HK-2 (cell line): ENCODE measurements around the gene CYP24A1.

Experiments used
- DNase-seq: peaks from one replicate; pipeline ENCODE4 v3.0.0-alpha.2; 2018; ENCODE audit not compliant: unreplicated experiment

Gene CYP24A1

GRCh38 chr20:54156981-54157835 lies 16.6 kb downstream of the CYP24A1 start:
- no peak for DNase-seq

GRCh38 chr20:54156522-54156921 lies 17.3 kb downstream of the CYP24A1 start:
- no peak for DNase-seq

- DNase-seq, result no peak
Observed at GRCh38 chr20:54155736-54156317, 18.0 kb downstream of the CYP24A1 start.

DNA sequence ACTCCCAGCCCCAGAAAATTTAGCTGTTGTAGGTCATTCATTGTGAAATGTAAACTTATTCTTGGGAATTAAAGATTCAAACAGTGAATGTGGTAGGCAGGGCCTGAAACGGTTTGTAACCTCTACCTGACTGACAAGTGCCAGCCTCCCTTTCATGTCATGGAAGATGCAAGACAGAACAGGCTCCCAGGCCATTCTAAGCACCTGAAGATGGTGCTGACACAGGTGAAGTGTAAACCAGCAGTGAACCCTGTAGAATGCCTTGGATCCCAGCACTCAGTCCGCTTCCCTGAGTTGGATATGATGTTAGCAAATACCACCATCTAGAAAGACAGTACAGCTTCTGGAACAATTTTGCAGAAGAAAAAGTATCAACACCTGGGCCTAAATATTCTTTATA lies 19.3 kb downstream of the CYP24A1 start:
- DNase-seq, result no peak

GRCh38 chr20:54153847-54154246 lies 19.9 kb downstream of the CYP24A1 start:
- no peak for DNase-seq

DNA sequence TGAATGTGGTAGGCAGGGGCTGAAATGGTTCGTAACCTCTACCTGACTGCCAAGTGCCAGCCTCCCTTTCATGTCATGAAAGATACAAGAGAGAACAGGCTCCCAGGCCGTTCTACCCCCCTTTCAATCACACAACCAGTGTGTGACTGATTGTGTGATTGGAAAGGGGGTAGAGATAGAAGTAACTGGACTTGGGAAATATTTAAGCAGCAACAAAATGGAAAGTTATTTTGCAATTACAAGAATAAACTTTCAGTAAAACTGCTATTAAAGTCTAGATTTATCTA lies 20.8 kb downstream of the CYP24A1 start:
- no peak for DNase-seq

GRCh38 chr20:54152227-54153040 lies 21.4 kb downstream of the CYP24A1 start:
- DNase-seq, result no peak

DNA sequence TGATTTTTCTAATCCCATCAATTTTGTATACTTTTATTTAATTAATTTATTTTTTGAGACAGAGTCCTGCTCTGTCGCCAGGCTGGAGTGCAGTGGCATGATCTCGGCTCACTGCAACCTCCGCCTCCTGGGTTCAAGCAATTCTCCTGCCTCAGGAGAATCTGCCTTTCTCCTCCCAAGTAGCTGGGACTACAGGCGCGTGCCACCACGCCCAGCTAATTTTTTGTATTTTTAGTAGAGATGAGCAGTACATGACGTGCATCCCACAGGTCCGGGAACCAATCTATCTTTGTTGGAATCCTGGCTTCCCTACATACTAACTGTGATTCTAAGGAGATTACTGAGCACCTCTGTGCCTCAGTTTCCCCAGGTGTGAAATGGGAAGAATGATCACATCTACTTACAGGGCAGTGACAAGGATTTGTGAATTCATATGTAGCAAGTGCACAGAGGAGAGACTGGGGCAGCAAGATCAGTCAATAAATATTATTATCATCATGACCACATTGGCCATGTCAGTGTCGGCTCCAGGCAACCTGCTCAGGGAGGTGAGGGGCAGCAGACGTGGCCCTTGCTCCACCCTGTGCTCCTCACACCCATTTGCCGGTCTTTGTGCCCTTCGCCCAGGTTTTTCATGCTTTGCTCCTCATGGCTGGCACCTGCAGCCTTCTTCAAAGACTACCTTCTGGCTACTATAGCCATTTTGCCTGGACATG lies 22.1 kb downstream of the CYP24A1 start:
- DNase-seq, result no peak

DNA sequence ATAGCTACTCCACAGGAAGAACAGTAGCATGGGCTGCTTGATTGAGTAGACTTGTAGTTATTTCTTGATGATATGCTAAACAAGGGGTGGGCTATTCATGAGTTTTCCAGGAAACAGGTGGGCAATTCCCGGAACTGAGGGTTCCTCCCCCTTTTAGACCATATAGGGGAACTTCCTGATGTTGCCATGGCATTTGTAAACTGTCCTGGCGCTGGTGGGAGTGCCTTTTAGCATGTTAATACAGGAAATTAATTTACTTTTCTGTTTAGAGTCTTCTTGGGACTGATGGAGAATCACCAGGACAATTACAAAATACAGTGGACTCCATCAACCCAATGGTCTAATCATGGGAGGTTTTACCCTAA lies 22.7 kb downstream of the CYP24A1 start:
- no peak for DNase-seq

DNA sequence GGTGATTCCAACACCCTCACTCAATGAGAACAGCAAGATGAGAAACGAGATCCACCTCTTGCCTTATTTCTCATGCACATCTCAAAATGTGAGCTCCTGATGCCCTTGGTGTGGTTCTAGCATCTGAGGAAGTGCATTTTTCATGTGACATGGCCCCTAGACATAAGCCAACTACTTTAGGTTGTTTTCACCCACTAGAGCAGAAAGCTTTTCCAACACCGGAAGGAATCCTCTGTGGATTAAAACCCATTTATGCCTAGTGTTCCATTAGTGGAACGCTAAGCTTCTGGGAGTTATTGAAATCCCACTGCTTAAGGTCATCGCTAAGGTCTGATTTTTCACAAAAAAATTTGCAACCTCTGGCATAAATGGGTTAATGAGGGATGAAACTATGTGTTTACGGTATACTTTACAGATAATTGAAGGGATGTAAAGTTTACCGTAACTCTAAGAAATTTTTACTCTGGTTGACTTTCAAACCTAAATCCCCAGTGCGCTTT lies 24.0 kb downstream of the CYP24A1 start:
- no peak for DNase-seq

- DNase-seq, result no peak
Observed at GRCh38 chr20:54148947-54149764, 24.6 kb downstream of the CYP24A1 start.

GRCh38 chr20:54146672-54147071 lies 27.1 kb downstream of the CYP24A1 start:
- no peak for DNase-seq

GRCh38 chr20:54144847-54145414 lies 28.9 kb downstream of the CYP24A1 start:
- no peak for DNase-seq

- no peak for DNase-seq
Observed at GRCh38 chr20:54140927-54141566, 32.7 kb downstream of the CYP24A1 start.

GRCh38 chr20:54140486-54140885 lies 33.3 kb downstream of the CYP24A1 start:
- DNase-seq, result no peak

GRCh38 chr20:54140067-54140466 lies 33.7 kb downstream of the CYP24A1 start:
- no peak for DNase-seq

DNA sequence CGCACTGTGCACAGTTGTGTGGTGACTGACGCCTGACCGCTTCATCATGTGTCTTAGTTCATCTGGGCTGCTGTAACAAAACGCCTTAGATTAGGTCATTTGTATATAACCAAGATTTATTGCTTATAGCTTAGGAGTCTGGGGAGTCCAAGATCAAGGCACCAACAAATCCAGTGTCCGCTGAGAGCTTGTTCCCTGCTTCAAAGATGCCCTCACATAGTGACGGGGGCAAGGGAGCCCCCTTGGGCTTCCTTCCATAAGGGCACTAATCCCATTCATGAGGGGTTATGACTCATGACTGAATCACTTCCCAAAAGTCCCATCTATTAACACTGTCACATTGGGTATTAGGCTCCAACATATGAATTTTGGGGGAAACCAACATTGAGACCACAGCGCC lies 34.6 kb downstream of the CYP24A1 start:
- DNase-seq, result no peak

DNA sequence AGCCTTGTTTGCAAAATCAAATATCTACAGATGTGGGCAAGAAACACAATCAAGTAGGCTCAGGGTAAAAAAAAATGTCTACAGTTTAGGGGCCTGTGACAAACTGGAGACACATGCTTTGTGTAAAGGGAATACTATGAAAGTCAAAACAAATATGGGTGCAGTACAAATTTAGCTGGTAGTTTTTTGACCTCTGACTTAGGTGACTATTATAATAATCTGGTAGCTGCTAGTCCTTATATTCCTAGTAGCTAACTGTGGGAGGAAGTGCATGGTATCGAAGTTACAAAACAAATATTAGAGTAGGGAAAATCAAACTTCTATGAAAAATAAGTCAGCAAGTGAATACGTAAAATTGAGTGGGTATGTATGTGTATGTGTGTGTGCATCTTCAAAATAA lies 35.4 kb downstream of the CYP24A1 start:
- DNase-seq, result no peak

DNA sequence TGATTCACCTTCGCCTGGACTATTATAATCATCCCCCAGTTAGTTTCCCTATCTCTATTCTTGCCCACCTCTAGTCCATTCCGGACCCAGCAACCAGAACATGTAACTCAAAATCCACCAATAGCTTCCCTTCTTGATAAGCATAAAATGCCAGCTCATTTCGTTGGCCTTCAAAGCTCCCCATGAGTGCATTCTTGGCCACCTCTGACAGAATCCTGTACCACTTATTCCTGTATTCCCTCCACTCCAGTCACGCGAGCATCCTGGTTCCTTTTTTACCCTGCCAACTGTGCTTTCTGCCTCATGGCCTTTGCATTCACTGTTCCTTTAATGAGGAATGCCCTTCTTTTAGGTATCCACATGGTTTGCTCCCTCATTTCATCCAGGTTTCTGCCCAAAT lies 36.7 kb downstream of the CYP24A1 start:
- peak; percentile 37 for DNase-seq

- DNase-seq, result peak; percentile 83
Observed at GRCh38 chr20:54134445-54135220, 39.2 kb downstream of the CYP24A1 start.
